Colonic mucosa (tissue), 4 donors: ENCODE results near the gene ZDHHC14. TPM values are rescaled to one million over a fixed set of nuclear protein-coding genes. Genes with fewer than 3 reads are reported as not detected.

Experiments used
- DNase-seq: peaks from one replicate; pipeline ENCODE4 v3.0.0-alpha.2; 2020
- H3K27ac ChIP-seq: fragments of 200-600 bp; one replicate; pipeline ENCODE4 v1.8.0; 2021
- H3K27me3 ChIP-seq: fragments of 200-600 bp; one replicate; pipeline ENCODE4 v1.8.0; 2021
- H3K36me3 ChIP-seq: fragments of 200-600 bp; one replicate; pipeline ENCODE4 v1.8.0; 2021
- H3K4me1 ChIP-seq: fragments of 200-600 bp; one replicate; pipeline ENCODE4 v1.8.0; 2021; ENCODE audit warnings: mild to moderate bottlenecking
- H3K4me3 ChIP-seq: fragments of 200-600 bp; one replicate; pipeline ENCODE4 v1.8.0; 2021
- H3K9ac ChIP-seq, 2 donors: one replicate each; pipeline ENCODE4 v1.7.0; 2013; ENCODE audit warnings: control low read depth in 2 of 2, low read depth in 2 of 2, low read length in 2 of 2
- H3K9me3 ChIP-seq: fragments of 200-600 bp; one replicate; pipeline ENCODE4 v1.8.0; 2021
- CTCF ChIP-seq: fragments of 200-600 bp; IDR thresholded peaks from one replicate; pipeline ENCODE4 v1.8.0; 2022; ENCODE audit warnings: antibody characterized with exemption, mild to moderate bottlenecking
- intact Hi-C: fragments of 100-400 bp; cut with DNase I; formaldehyde crosslinking; loops from one replicate; pipeline ENCODE4 v1.14.1; 2022
- total RNA-seq, 2 donors: library from RNA; stranded (reverse); fragmentation: NEBNext Ultra II Directional in 1 of 2; extraction: Animal tissue kit (Norgen Biotek cat#: 25700) in 1 of 2; gene quantifications; one replicate each; pipeline ENCODE4 v1.2.1, GENCODE V29; 2021
- donor health status: healthy.
- donor health status: DM: no; HTN: no; CAD: no.
- donor health status: DM: no; HTN: no; CAD: no.

The ZDHHC14 gene
- total RNA-seq, 2 donors from 2014 or later, result 8.4 to 11.4 TPM

GRCh38 chr6:157531169-157531985 is 150.4 kb downstream of the ZDHHC14 start:
- Histone ChIP-seq H3K4me1 (peaks cover 8% of the 10 kb centered on the region), H3K27ac (peak overlapping the region; percentile 38), H3K4me3 (no peak overlapping the region), H3K9ac (no peak overlapping the region), H3K36me3 (no peaks in the 10 kb centered on the region), H3K9me3 (no peaks in the 10 kb centered on the region), H3K27me3 (no peaks in the 10 kb centered on the region)
- peak; percentile 79 for DNase-seq
- no peak for TF ChIP-seq CTCF
- intact Hi-C loops, result no loop called here

- Histone ChIP-seq H3K9ac (no peak overlapping the region), H3K27me3 (no peaks in the 10 kb centered on the region), H3K4me3 (no peak overlapping the region), H3K27ac (peak overlapping the region; percentile 38), H3K4me1 (peaks cover 8% of the 10 kb centered on the region), H3K36me3 (no peaks in the 10 kb centered on the region), H3K9me3 (no peaks in the 10 kb centered on the region)
- intact Hi-C loops, result no loop called here
- DNase-seq, result peak; percentile 53
- TF ChIP-seq CTCF, result no peak
These were observed 151.0 kb downstream of the ZDHHC14 start for GRCh38 chr6:157531986-157532365.

GRCh38 chr6:157533048-157533871 is 152.3 kb downstream of the ZDHHC14 start:
- H3K9me3 ChIP-seq, result no peaks in the 10 kb centered on the region
- no peak overlapping the region for H3K27ac ChIP-seq
- no peak overlapping the region for H3K9ac ChIP-seq

GRCh38 chr6:157534134-157534871 is 153.3 kb downstream of the ZDHHC14 start:
- no peak overlapping the region for H3K9ac ChIP-seq
- intact Hi-C loops, result no loop called here
- TF ChIP-seq CTCF, result no peak
- H3K4me1 ChIP-seq, result peaks cover 9% of the 10 kb centered on the region
- no peak overlapping the region for H3K27ac ChIP-seq
- no peak overlapping the region for H3K4me3 ChIP-seq
- H3K9me3 ChIP-seq, result no peaks in the 10 kb centered on the region
- H3K36me3 ChIP-seq, result no peaks in the 10 kb centered on the region
- no peak for DNase-seq
- H3K27me3 ChIP-seq, result no peaks in the 10 kb centered on the region

More at GRCh38 chr6:157533048-157533871, 152.3 kb downstream of the ZDHHC14 start:
- intact Hi-C loops, result no loop called here
- H3K4me1 ChIP-seq, result peaks cover 8% of the 10 kb centered on the region
- H3K4me3 ChIP-seq, result no peak overlapping the region
- TF ChIP-seq CTCF, result no peak
- DNase-seq, result no peak
- H3K36me3 ChIP-seq, result no peaks in the 10 kb centered on the region
- H3K27me3 ChIP-seq, result no peaks in the 10 kb centered on the region

GRCh38 chr6:157534977-157535339 is 154.0 kb downstream of the ZDHHC14 start:
- Histone ChIP-seq H3K9ac (no peak overlapping the region), H3K9me3 (no peaks in the 10 kb centered on the region), H3K27ac (peak overlapping the region; percentile 18), H3K4me1 (peaks cover 13% of the 10 kb centered on the region), H3K36me3 (no peaks in the 10 kb centered on the region), H3K27me3 (no peaks in the 10 kb centered on the region), H3K4me3 (no peak overlapping the region)
- no peak for DNase-seq
- intact Hi-C loops, result no loop called here
- no peak for TF ChIP-seq CTCF
